Limb (tissue), 2 donors: ENCODE results near the gene ASTN1.

Experiments used
- DNase-seq, 2 donors: peaks; one replicate each; pipeline ENCODE4 v3.0.0-alpha.2; 2016; ENCODE audit errors: extremely low spot score in 2 of 2

ASTN1 gene

GRCh38 chr1:176993587-176993986 lies 170.9 kb downstream of the ASTN1 start:
- DNase-seq = no peak

GRCh38 chr1:176989754-176990153 lies 174.8 kb downstream of the ASTN1 start:
- no peak for DNase-seq

- no peak for DNase-seq
Observed at GRCh38 chr1:176989023-176989422, 175.5 kb downstream of the ASTN1 start.

GRCh38 chr1:176987016-176987415 lies 177.5 kb downstream of the ASTN1 start:
- peak in 1 of 2 donors; percentile 24 for DNase-seq

GRCh38 chr1:176983731-176984130 lies 180.8 kb downstream of the ASTN1 start:
- no peak for DNase-seq

- DNase-seq = no peak
Observed at GRCh38 chr1:176976771-176977170, 187.7 kb downstream of the ASTN1 start.

GRCh38 chr1:176976225-176976624 lies 188.3 kb downstream of the ASTN1 start:
- no peak for DNase-seq

- DNase-seq = no peak
Observed at GRCh38 chr1:176964687-176965086, 199.8 kb downstream of the ASTN1 start.

GRCh38 chr1:176963181-176963580 lies 201.3 kb downstream of the ASTN1 start:
- no peak for DNase-seq

- DNase-seq = no peak
Observed at GRCh38 chr1:176961678-176962077, 202.8 kb downstream of the ASTN1 start.

- no peak for DNase-seq
Observed at GRCh38 chr1:176959191-176959820, 205.2 kb downstream of the ASTN1 start.

- DNase-seq = no peak
Observed at GRCh38 chr1:176957603-176958002, 206.9 kb downstream of the ASTN1 start.

GRCh38 chr1:176954242-176954641 lies 210.3 kb downstream of the ASTN1 start:
- no peak for DNase-seq

GRCh38 chr1:176950736-176951324 lies 213.7 kb downstream of the ASTN1 start:
- DNase-seq = no peak

- peak in 1 of 2 donors; percentile 52 for DNase-seq
Observed at GRCh38 chr1:176949033-176949662, 215.4 kb downstream of the ASTN1 start.

GRCh38 chr1:176944606-176945005 lies 219.9 kb downstream of the ASTN1 start:
- no peak for DNase-seq

GRCh38 chr1:176943783-176944182 lies 220.7 kb downstream of the ASTN1 start:
- no peak for DNase-seq

GRCh38 chr1:176942346-176942745 lies 222.2 kb downstream of the ASTN1 start:
- DNase-seq = no peak

- DNase-seq = no peak
Observed at GRCh38 chr1:176939993-176940392, 224.5 kb downstream of the ASTN1 start.

GRCh38 chr1:176938375-176938774 lies 226.1 kb downstream of the ASTN1 start:
- no peak for DNase-seq

- DNase-seq = no peak
Observed at GRCh38 chr1:176934370-176934769, 230.1 kb downstream of the ASTN1 start.

GRCh38 chr1:176932114-176933104 lies 232.1 kb downstream of the ASTN1 start:
- no peak for DNase-seq
